ENCODE data around the gene ADA. TPM values are rescaled to one million over a fixed set of nuclear protein-coding genes. Genes with fewer than 3 reads are reported as not detected.
A peak's percentile ranks its signal among the peaks of the same experiment; 100 is the strongest.

Gene ADA
- total and polyA plus RNA-seq, 2 of the 4 experiments (the other 2 are of a cell fraction) = 8.1 to 11.0 TPM

DNA sequence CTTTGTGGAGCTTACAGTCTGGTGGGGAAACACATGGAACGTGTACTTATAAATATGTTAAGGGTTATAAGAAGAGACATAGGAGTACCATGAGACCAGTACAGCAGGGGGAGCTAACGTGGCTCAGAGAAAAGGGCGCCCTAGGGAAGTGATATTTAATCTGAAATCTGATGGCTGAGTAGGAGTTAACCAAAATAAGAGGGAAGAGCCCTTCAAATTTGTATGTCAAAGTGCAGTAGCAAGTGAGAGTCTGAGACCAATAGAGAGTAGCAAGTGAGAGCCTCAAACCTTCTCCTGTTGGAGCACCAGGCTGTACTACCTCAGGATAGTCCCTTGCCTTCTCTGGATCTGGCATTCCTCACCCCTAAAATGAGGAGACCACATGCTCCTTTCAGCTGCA lies 75.2 kb downstream of the ADA start:
- H3K56ac ChIP-seq (ENCODE audit: extremely low read depth, insufficient read depth, low read length) = peak overlapping the region; percentile 49
- H3K4me1 ChIP-seq (ENCODE audit: control insufficient read depth, insufficient read depth, low read length) = peaks cover 21% of the 10 kb centered on the region
- peak overlapping the region; percentile 66 for H2AK5ac ChIP-seq (ENCODE audit: low read depth, low read length)
- peak overlapping the region; percentile 57; the same call in 1 of the 2 replicates for H4K5ac ChIP-seq (ENCODE audit: low read depth, low read length)
- 0 out of 2 replicates have a peak, but pooled peaks cover 5% of the 10 kb centered on the region for H4K20me1 ChIP-seq (ENCODE audit: insufficient read depth, low read length)
- intact Hi-C loops (cut with micrococcal nuclease) = no loop called here
- DNase-seq = peak; percentile 67
- H2BK15ac ChIP-seq (ENCODE audit: low read depth, low read length) = peak overlapping the region; percentile 96
- no peaks in the 10 kb centered on the region for H3K27me3 ChIP-seq (ENCODE audit: control insufficient read depth, insufficient read depth, low read length)
- peak overlapping the region; percentile 80 for H2BK5ac ChIP-seq (ENCODE audit: low read depth, low read length, poor library complexity, severe bottlenecking)
- H3K9me1 ChIP-seq (ENCODE audit: insufficient read depth, low read length) = peaks cover 16% of the 10 kb centered on the region
- H3K4me3 ChIP-seq (ENCODE audit: insufficient read depth, low read depth, low read length) = no peak overlapping the region
- H3K36me3 ChIP-seq (ENCODE audit: control insufficient read depth, insufficient read depth, low read length) = no peaks in the 10 kb centered on the region
- peak overlapping the region; percentile 97 for H4K91ac ChIP-seq (ENCODE audit: insufficient read depth, low read depth, low read length)
- H3K4ac ChIP-seq (ENCODE audit: low read depth, low read length) = peak overlapping the region; percentile 92
- ChIA-PET CTCF (interaction anchor here (0.6 to 1.7 kb wide), 5 partner anchors 12 to 366 kb away, joined by 3 to 5 read pairs (median 4); no protein-coding TSS in a partner anchor), POLR2A (ENCODE audit: unreplicated experiment) (no interaction called here)
- 50% methylated on average over 1 of the region's 3 CpGs; no CpG with 5 or more reads in 1 of the 2 experiments for WGBS, 2 experiments (ENCODE audit: extremely low coverage in 2 of 2, insufficient read length in 1 of 2)
- peak overlapping the region; percentile 95 for H3K23ac ChIP-seq (ENCODE audit: low read depth, low read length)
- peak overlapping the region; percentile 54 for H3K18ac ChIP-seq (ENCODE audit: low read depth, low read length)
- H3K9me3 ChIP-seq (ENCODE audit: control insufficient read depth, insufficient read depth, low read length) = peaks cover 2% of the 10 kb centered on the region; the same call in 1 of the 2 replicates
- H3K27ac ChIP-seq (ENCODE audit: insufficient read depth, low read length) = peak overlapping the region; percentile 51; the same call in 1 of the 2 replicates
- peak overlapping the region; percentile 99 for H2BK120ac ChIP-seq (ENCODE audit: low read depth, low read length)
- H3K4me2 ChIP-seq (ENCODE audit: low read depth, low read length) = peak overlapping the region; percentile 16; the same call in 1 of the 2 replicates
- H2BK20ac ChIP-seq (ENCODE audit: low read depth, low read length) = peak overlapping the region; percentile 100
- H3K79me1 ChIP-seq (ENCODE audit: low read depth in 1 of 2, low read length in 2 of 2) = peaks cover 10 to 37% of the 10 kb centered on the region in 2 experiments
- in situ Hi-C loops (cut with MboI; ENCODE audit: low sequenced_read_pairs) = no loop called here
- peak overlapping the region; percentile 67 for H2AFZ ChIP-seq (replicated peaks; ENCODE audit: low read length, poor library complexity)
- H4K8ac ChIP-seq (ENCODE audit: low read depth in 2 of 2, low read length in 2 of 2) = peak overlapping the region; percentile 51 to 93
- TF ChIP-seq, protein P1, sequence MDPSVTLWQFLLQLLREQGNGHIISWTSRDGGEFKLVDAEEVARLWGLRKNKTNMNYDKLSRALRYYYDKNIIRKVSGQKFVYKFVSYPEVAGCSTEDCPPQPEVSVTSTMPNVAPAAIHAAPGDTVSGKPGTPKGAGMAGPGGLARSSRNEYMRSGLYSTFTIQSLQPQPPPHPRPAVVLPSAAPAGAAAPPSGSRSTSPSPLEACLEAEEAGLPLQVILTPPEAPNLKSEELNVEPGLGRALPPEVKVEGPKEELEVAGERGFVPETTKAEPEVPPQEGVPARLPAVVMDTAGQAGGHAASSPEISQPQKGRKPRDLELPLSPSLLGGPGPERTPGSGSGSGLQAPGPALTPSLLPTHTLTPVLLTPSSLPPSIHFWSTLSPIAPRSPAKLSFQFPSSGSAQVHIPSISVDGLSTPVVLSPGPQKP (IDR thresholded peaks at IDR 0.05; ENCODE audit: borderline replicate concordance, low read depth, low read length) = no peak
- TF ChIP-seq, protein P2, sequence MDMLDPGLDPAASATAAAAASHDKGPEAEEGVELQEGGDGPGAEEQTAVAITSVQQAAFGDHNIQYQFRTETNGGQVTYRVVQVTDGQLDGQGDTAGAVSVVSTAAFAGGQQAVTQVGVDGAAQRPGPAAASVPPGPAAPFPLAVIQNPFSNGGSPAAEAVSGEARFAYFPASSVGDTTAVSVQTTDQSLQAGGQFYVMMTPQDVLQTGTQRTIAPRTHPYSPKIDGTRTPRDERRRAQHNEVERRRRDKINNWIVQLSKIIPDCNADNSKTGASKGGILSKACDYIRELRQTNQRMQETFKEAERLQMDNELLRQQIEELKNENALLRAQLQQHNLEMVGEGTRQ (IDR thresholded peaks at IDR 0.05; ENCODE audit: low read depth, low read length) = no peak
- no peak for TF ChIP-seq BHLHE40 (IDR thresholded peaks at IDR 0.05; ENCODE audit: low read depth, low read length)
- TF ChIP-seq, protein P3, sequence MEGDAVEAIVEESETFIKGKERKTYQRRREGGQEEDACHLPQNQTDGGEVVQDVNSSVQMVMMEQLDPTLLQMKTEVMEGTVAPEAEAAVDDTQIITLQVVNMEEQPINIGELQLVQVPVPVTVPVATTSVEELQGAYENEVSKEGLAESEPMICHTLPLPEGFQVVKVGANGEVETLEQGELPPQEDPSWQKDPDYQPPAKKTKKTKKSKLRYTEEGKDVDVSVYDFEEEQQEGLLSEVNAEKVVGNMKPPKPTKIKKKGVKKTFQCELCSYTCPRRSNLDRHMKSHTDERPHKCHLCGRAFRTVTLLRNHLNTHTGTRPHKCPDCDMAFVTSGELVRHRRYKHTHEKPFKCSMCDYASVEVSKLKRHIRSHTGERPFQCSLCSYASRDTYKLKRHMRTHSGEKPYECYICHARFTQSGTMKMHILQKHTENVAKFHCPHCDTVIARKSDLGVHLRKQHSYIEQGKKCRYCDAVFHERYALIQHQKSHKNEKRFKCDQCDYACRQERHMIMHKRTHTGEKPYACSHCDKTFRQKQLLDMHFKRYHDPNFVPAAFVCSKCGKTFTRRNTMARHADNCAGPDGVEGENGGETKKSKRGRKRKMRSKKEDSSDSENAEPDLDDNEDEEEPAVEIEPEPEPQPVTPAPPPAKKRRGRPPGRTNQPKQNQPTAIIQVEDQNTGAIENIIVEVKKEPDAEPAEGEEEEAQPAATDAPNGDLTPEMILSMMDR (conservative IDR thresholded peaks at IDR 0.05; ENCODE audit: low read depth, low read length) = peak; percentile 49
- TF ChIP-seq RAD21 (IDR thresholded peaks at IDR 0.05; ENCODE audit: low read length) = peak; percentile 47
- TF ChIP-seq SMC3 (IDR thresholded peaks at IDR 0.05; ENCODE audit: low read depth, low read length) = peak; percentile 31; the same call in 1 of the 2 replicates
- TF ChIP-seq RFX5 (IDR thresholded peaks at IDR 0.05; ENCODE audit: low read depth, low read length) = no peak
- H2AK9ac ChIP-seq (replicated peaks; ENCODE audit: low read depth, low read length, poor library complexity) = peak overlapping the region; percentile 76
- H3K9ac ChIP-seq (ENCODE audit: low read depth, low read length) = no peak overlapping the region
- H3K14ac ChIP-seq (replicated peaks; ENCODE audit: low read depth, low read length) = peak overlapping the region; percentile 99
- peak; percentile 9; the same call in 1 of the 2 replicates for ATAC-seq (ENCODE audit: low read depth)
- BruUV-seq (replicated peaks) = no TSS peak
- dilution Hi-C loops (cut with HindIII; ENCODE audit: low sequenced_read_pairs, unreplicated experiment) = no loop called here
